ENCODE measurements around the gene PIGQ.

DNA sequence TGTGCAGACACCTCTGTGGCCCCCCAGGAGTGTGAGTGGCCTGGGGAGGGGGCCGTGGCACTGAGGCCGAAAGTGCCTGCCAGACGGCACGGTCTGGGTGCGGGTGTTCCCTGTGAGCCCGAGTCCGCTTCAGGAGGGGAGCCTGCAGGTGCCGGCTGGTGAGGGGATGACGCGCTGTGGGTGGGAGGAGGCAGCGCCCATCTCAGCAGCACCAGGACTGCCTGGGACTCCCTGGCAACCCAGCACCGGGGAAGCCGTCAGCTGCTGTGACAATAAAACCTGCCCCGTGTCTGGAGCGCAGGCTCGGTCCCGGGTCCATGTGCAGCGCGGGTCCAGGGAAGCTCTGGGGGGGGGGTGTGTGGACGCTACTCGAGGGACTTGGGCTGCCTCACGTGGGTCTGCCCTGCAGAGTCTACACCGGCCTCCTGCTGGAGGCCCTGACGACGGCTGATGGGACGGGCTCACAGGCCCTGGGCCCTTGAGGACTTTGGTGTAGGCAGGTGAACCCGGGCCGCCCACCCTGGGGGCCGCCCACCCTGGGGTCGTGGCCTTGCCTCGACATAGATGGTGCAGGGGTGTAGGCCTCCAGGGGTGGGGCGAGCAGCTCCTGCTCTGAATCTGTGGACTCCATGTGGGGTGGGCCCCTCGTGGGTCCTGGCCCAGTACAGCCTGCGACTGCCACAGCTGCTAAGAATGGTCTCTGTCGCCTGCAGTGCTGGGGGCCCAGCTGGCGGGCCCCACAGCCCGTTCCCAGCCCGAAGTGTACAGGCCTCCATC, 14.2 kb downstream of the PIGQ start:
- TF ChIP-seq CTCF (IDR thresholded peaks at IDR 0.05) (no peak), POLR2AphosphoS5 (IDR thresholded peaks at IDR 0.05) (no peak), EP300 (IDR thresholded peaks at IDR 0.05) (no peak), POLR2A (IDR thresholded peaks at IDR 0.05) (no peak)
